ENCODE results near the gene AMDHD1. TPM values are rescaled to one million over a fixed set of nuclear protein-coding genes. Genes with fewer than 3 reads are reported as not detected.
A peak's percentile ranks its signal among the peaks of the same experiment; 100 is the strongest.

Gene AMDHD1
- total RNA-seq, 1 donor from 2014 or later: 0.42 TPM

DNA sequence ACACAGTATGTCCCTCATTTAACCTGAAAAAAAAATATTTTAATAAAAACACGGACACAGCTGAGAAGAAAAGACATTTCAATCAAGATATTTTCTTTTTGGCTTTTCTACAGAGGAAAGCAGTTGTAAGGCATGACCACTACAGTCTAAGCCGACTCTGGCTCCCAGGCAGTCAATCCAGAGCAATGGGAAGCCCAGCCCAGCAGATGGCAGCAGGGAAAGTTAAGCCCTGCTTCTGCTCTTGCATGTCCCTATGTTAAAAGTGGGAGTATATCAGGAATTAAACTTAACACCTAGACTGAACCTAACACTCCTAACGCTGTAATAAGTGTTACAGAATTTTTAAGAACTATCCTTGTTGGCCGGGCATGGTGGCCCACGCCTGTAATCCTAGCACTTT, 72.5 kb downstream of the AMDHD1 start:
- H3K27ac Mint-ChIP-seq (ENCODE audit: unreplicated experiment): no peak overlapping the region
- H3K27me3 Mint-ChIP-seq (ENCODE audit: low read depth): no peaks in the 10 kb centered on the region
- no peak for DNase-seq (ENCODE audit: low spot score)
- H3K9me3 Mint-ChIP-seq (ENCODE audit: low read depth): no peaks in the 10 kb centered on the region
- peaks cover 10% of the 10 kb centered on the region for H3K4me1 Mint-ChIP-seq (ENCODE audit: low read depth)
- TF ChIP-seq CTCF (IDR thresholded peaks at IDR 0.05): peak; percentile 74
- peaks cover 25% of the 10 kb centered on the region for H3K36me3 Mint-ChIP-seq (ENCODE audit: low read depth)
- no peak overlapping the region for H3K4me3 Mint-ChIP-seq (ENCODE audit: unreplicated experiment)

Other genes starting within 250 kb of the AMDHD1 start
- 179 to 336 TPM (median 336 TPM) in 3 replicates for gene NTN4, start 152.6 kb upstream of the AMDHD1 start, total RNA-seq
- gene SNRPF, start 84.4 kb upstream of the AMDHD1 start, total RNA-seq: 12.4 to 27.1 TPM (median 15.4 TPM) in 3 replicates
- gene CCDC38, start 717 bp upstream of the AMDHD1 start, total RNA-seq: not detected in 3 replicates
- 0.10 to 0.92 TPM (median 0.28 TPM) in 3 replicates for gene HAL, start 53.0 kb downstream of the AMDHD1 start, total RNA-seq
- 52.7 to 59.7 TPM (median 55.0 TPM) in 3 replicates for gene LTA4H, start 92.3 kb downstream of the AMDHD1 start, total RNA-seq

Data from chondrocyte (in vitro differentiated cells).